NCI-H69 (cell line): ENCODE data around the gene PNKD.
A peak's percentile ranks its signal among the peaks of the same experiment; 100 is the strongest.

Experiments used
- DNase-seq: peaks from one replicate; lab custom pipeline; 2025; lab: John Stamatoyannopoulos, UW

Gene PNKD

DNA sequence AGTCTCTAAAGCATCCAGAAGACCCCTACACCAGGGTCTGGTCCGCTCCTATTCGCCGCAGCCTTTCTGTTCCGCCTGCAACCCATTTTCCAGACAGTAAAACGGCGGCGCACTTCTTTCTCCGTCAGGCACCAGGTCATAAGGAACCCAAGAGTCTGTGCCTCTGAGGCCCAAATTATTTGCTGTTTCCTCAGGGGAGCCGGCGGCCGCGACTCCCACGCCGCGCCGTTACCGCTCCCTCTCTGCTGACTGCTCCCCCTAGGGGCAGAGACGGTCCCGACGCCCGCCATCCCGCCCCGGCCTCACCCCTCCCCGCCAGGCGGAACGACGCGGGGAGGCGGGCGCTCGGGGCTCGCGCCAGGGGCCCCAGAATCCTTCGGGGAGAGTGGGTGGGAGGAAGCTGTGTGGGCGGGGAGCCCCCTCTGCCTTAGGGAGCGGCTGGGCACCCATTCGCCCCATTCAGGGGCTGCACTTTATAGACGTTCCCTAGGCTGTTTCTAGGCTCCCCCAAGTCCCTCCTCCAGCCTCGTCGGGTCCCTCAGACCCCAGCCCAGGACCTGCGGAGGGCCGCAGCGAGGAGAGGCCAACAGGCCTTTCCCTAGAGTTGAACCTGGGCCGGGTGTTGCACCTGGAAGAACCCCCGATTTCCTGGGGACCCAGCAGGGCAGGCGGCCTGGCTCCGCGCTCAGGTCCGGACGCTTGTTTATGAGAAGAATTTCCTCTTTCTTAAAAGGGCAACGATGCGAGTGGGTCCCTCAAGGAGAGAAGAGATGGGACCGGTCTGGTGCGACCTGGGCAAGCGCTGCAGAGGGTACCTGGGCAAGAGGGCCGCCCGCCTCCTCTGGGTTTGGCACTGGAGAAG lies 125.7 kb downstream of the PNKD start:
- peak; percentile 94 for DNase-seq
